NCI-H1694 treated with DMSO at 0.1 percent for 48 hours (cell line): ENCODE measurements around the gene GRIP2.

Source experiments
- DNase-seq: peaks from one replicate; lab custom pipeline; 2025; lab: John Stamatoyannopoulos, UW

The GRIP2 gene

GRCh38 chr3:14539384-14539741 lies 779 bp downstream of the GRIP2 start:
- DNase-seq = no peak

- DNase-seq = no peak
These were observed 1.6 kb downstream of the GRIP2 start for GRCh38 chr3:14538451-14539088.

- DNase-seq = no peak
These were observed 2.3 kb downstream of the GRIP2 start for GRCh38 chr3:14537590-14538450.

- DNase-seq = no peak
These were observed 3.1 kb downstream of the GRIP2 start for GRCh38 chr3:14536837-14537589.

GRCh38 chr3:14536055-14536815 lies 3.9 kb downstream of the GRIP2 start:
- DNase-seq = no peak

- no peak for DNase-seq
These were observed 4.5 kb downstream of the GRIP2 start for GRCh38 chr3:14535616-14536015.

GRCh38 chr3:14534516-14535191 lies 5.5 kb downstream of the GRIP2 start:
- DNase-seq = no peak

- no peak for DNase-seq
These were observed 6.6 kb downstream of the GRIP2 start for GRCh38 chr3:14533457-14533958.

GRCh38 chr3:14532691-14533456 lies 7.3 kb downstream of the GRIP2 start:
- DNase-seq = no peak

GRCh38 chr3:14531856-14532395 lies 8.2 kb downstream of the GRIP2 start:
- DNase-seq = no peak

- no peak for DNase-seq
These were observed 12.1 kb downstream of the GRIP2 start for GRCh38 chr3:14528081-14528480.

- DNase-seq = no peak
These were observed 14.2 kb downstream of the GRIP2 start for GRCh38 chr3:14525685-14526631.

- DNase-seq = no peak
These were observed 15.1 kb downstream of the GRIP2 start for GRCh38 chr3:14524920-14525660.

GRCh38 chr3:14524311-14524711 lies 15.8 kb downstream of the GRIP2 start:
- no peak for DNase-seq

- no peak for DNase-seq
These were observed 16.4 kb downstream of the GRIP2 start for GRCh38 chr3:14523792-14524191.

GRCh38 chr3:14522768-14523167 lies 17.4 kb downstream of the GRIP2 start:
- DNase-seq = no peak

GRCh38 chr3:14522129-14522691 lies 17.9 kb downstream of the GRIP2 start:
- DNase-seq = no peak

GRCh38 chr3:14521611-14522010 lies 18.5 kb downstream of the GRIP2 start:
- no peak for DNase-seq
